GF-D8 (cell line): ENCODE results near the gene SLC45A2.
"Not testable (repeated sequence)": the region's sequence is repeated elsewhere in the genome, so short reads cannot be mapped to it uniquely, and the experiment has no call there.

ENCODE experiments used
- DNase-seq: peaks from one replicate; lab custom pipeline; 2025; lab: John Stamatoyannopoulos, UW

SLC45A2 gene

GRCh38 chr5:33921002-33921401, 63.5 kb downstream of the SLC45A2 start:
- no peak for DNase-seq

- DNase-seq = not testable (repeated sequence)
Measured at GRCh38 chr5:33914844-33915243, 69.6 kb downstream of the SLC45A2 start.

GRCh38 chr5:33906248-33906647, 78.2 kb downstream of the SLC45A2 start:
- DNase-seq = not testable (repeated sequence)

- DNase-seq = no peak
Measured at GRCh38 chr5:33905381-33905780, 79.1 kb downstream of the SLC45A2 start.

DNA sequence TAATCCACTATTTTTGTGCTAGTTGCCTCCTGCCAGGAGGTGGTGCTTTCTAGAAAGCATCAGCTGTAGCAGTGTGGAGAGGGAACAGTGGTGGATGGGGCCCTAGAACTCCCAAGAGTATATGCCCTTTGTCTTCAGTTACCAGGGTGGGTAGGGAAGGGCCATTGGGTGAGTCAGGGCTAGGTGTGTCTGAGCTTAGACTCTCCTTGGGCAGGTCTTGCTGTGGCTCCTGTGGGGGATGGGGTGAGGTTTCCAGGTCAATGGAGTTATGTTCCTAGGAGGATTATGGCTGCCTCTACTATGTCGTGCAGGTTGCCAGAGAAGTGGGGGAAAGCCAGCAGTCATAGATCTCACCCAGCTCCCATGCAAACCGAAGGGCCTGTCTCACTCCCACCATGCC, 81.4 kb downstream of the SLC45A2 start:
- no peak for DNase-seq

- DNase-seq = no peak
Measured at GRCh38 chr5:33901156-33901555, 83.3 kb downstream of the SLC45A2 start.
